ENCODE measurements around the gene PCGF3. TPM values are rescaled to one million over a fixed set of nuclear protein-coding genes. Genes with fewer than 3 reads are reported as not detected.
"Not testable (repeated sequence)": the region's sequence is repeated elsewhere in the genome, so short reads cannot be mapped to it uniquely, and the experiment has no call there.

Gene PCGF3
- total and polyA plus RNA-seq, 2 donors = 30.6 to 93.4 TPM

GRCh38 chr4:768076-768475, 62.4 kb downstream of the PCGF3 start:
- no peak for DNase-seq (ENCODE audit: low read depth in 6 of 9, low spot score in 9 of 9)
- H3K27me3 ChIP-seq (ENCODE audit: control insufficient read depth in 2 of 2, insufficient read depth in 1 of 2, low read length in 1 of 2) = no peaks in the 10 kb centered on the region
- peaks cover 58 to 74% of the 10 kb centered on the region in 2 donors for H3K36me3 ChIP-seq (ENCODE audit: control insufficient read depth in 2 of 2, insufficient read depth in 2 of 2, low read length in 1 of 2)
- peaks cover 0 to 6% of the 10 kb centered on the region in 2 donors for H3K9me3 ChIP-seq (ENCODE audit: control insufficient read depth in 2 of 2, insufficient read depth in 1 of 2, low read length in 1 of 2)
- H3K4me1 ChIP-seq (ENCODE audit: control insufficient read depth in 2 of 2, insufficient read depth in 2 of 2, low read length in 2 of 2) = no peaks in the 10 kb centered on the region
- 98% methylated on average over 15 of the region's 15 CpGs for WGBS
- no peak overlapping the region for H3K27ac ChIP-seq (ENCODE audit: low read depth in 1 of 2, low read length in 1 of 2)
- H3K4me3 ChIP-seq (ENCODE audit: low read length in 2 of 2) = no peak overlapping the region

GRCh38 chr4:768995-769394, 63.4 kb downstream of the PCGF3 start:
- Histone ChIP-seq H3K9me3 (ENCODE audit: control insufficient read depth in 2 of 2, insufficient read depth in 1 of 2, low read length in 1 of 2) (peaks cover 0 to 6% of the 10 kb centered on the region in 2 donors), H3K4me3 (ENCODE audit: low read length in 2 of 2) (no peak overlapping the region), H3K27me3 (ENCODE audit: control insufficient read depth in 2 of 2, insufficient read depth in 1 of 2, low read length in 1 of 2) (no peaks in the 10 kb centered on the region), H3K4me1 (ENCODE audit: control insufficient read depth in 2 of 2, insufficient read depth in 2 of 2, low read length in 2 of 2) (no peaks in the 10 kb centered on the region), H3K36me3 (ENCODE audit: control insufficient read depth in 2 of 2, insufficient read depth in 2 of 2, low read length in 1 of 2) (peaks cover 50 to 69% of the 10 kb centered on the region in 2 donors), H3K27ac (ENCODE audit: low read depth in 1 of 2, low read length in 1 of 2) (no peak overlapping the region)
- WGBS = 97% methylated on average over 12 of the region's 12 CpGs
- DNase-seq (ENCODE audit: low read depth in 6 of 9, low spot score in 9 of 9) = no peak

- peaks cover 48 to 66% of the 10 kb centered on the region in 2 donors for H3K36me3 ChIP-seq (ENCODE audit: control insufficient read depth in 2 of 2, insufficient read depth in 2 of 2, low read length in 1 of 2)
- no peaks in the 10 kb centered on the region for H3K4me1 ChIP-seq (ENCODE audit: control insufficient read depth in 2 of 2, insufficient read depth in 2 of 2, low read length in 2 of 2)
- no peak for DNase-seq (ENCODE audit: low read depth in 6 of 9, low spot score in 9 of 9)
These were observed 63.9 kb downstream of the PCGF3 start for GRCh38 chr4:769511-769910.

GRCh38 chr4:770022-770421, 64.4 kb downstream of the PCGF3 start:
- Histone ChIP-seq H3K4me1 (ENCODE audit: control insufficient read depth in 2 of 2, insufficient read depth in 2 of 2, low read length in 2 of 2) (no peaks in the 10 kb centered on the region), H3K9me3 (ENCODE audit: control insufficient read depth in 2 of 2, insufficient read depth in 1 of 2, low read length in 1 of 2) (no peaks in the 10 kb centered on the region), H3K27ac (ENCODE audit: low read depth in 1 of 2, low read length in 1 of 2) (no peak overlapping the region), H3K4me3 (ENCODE audit: low read length in 2 of 2) (no peak overlapping the region), H3K36me3 (ENCODE audit: control insufficient read depth in 2 of 2, insufficient read depth in 2 of 2, low read length in 1 of 2) (peaks cover 46 to 64% of the 10 kb centered on the region in 2 donors), H3K27me3 (ENCODE audit: control insufficient read depth in 2 of 2, insufficient read depth in 1 of 2, low read length in 1 of 2) (no peaks in the 10 kb centered on the region)
- DNase-seq (ENCODE audit: low read depth in 6 of 9, low spot score in 9 of 9) = no peak
- 99% methylated on average over 5 of the region's 5 CpGs for WGBS

More at GRCh38 chr4:769511-769910, 63.9 kb downstream of the PCGF3 start:
- Histone ChIP-seq H3K4me3 (ENCODE audit: low read length in 2 of 2) (no peak overlapping the region), H3K27me3 (ENCODE audit: control insufficient read depth in 2 of 2, insufficient read depth in 1 of 2, low read length in 1 of 2) (no peaks in the 10 kb centered on the region), H3K9me3 (ENCODE audit: control insufficient read depth in 2 of 2, insufficient read depth in 1 of 2, low read length in 1 of 2) (peaks cover 0 to 3% of the 10 kb centered on the region in 2 donors), H3K27ac (ENCODE audit: low read depth in 1 of 2, low read length in 1 of 2) (no peak overlapping the region)
- 98% methylated on average over 19 of the region's 19 CpGs for WGBS

GRCh38 chr4:771464-771863, 65.8 kb downstream of the PCGF3 start:
- DNase-seq (ENCODE audit: low read depth in 6 of 9, low spot score in 9 of 9) = no peak
- Histone ChIP-seq H3K27ac (ENCODE audit: low read depth in 1 of 2, low read length in 1 of 2) (no peak overlapping the region), H3K27me3 (ENCODE audit: control insufficient read depth in 2 of 2, insufficient read depth in 1 of 2, low read length in 1 of 2) (no peaks in the 10 kb centered on the region), H3K9me3 (ENCODE audit: control insufficient read depth in 2 of 2, insufficient read depth in 1 of 2, low read length in 1 of 2) (no peaks in the 10 kb centered on the region), H3K36me3 (ENCODE audit: control insufficient read depth in 2 of 2, insufficient read depth in 2 of 2, low read length in 1 of 2) (peaks cover 39 to 68% of the 10 kb centered on the region in 2 donors), H3K4me1 (ENCODE audit: control insufficient read depth in 2 of 2, insufficient read depth in 2 of 2, low read length in 2 of 2) (peaks cover 0 to 3% of the 10 kb centered on the region in 2 donors), H3K4me3 (ENCODE audit: low read length in 2 of 2) (no peak overlapping the region)
- WGBS = 94% methylated on average over 6 of the region's 6 CpGs

DNA sequence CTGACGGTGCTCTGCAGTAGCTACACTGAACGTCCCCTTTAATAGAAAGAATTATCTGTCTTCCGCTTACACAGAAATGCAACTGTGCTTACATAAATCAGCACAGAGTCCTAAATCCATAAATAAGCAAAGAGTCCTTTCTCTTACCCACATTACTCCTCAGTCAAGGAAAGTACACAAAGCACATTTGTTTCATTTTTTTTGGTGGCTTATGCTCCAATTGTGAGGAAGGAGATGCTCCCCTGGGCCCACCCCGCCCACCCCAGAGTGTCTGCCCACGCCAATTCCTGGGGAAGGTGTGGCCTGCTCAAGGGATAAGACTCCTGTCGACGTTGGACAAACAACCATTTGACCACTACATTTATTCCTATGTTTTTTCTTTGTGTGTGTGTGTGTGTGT, 66.5 kb downstream of the PCGF3 start:
- WGBS = 91% methylated on average over 7 of the region's 7 CpGs
- DNase-seq (ENCODE audit: low read depth in 6 of 9, low spot score in 9 of 9) = no peak
- Histone ChIP-seq H3K4me3 (ENCODE audit: low read length in 2 of 2) (no peak overlapping the region), H3K27me3 (ENCODE audit: control insufficient read depth in 2 of 2, insufficient read depth in 1 of 2, low read length in 1 of 2) (no peaks in the 10 kb centered on the region), H3K4me1 (ENCODE audit: control insufficient read depth in 2 of 2, insufficient read depth in 2 of 2, low read length in 2 of 2) (peaks cover 0 to 3% of the 10 kb centered on the region in 2 donors), H3K36me3 (ENCODE audit: control insufficient read depth in 2 of 2, insufficient read depth in 2 of 2, low read length in 1 of 2) (peaks cover 35 to 64% of the 10 kb centered on the region in 2 donors), H3K27ac (ENCODE audit: low read depth in 1 of 2, low read length in 1 of 2) (no peak overlapping the region), H3K9me3 (ENCODE audit: control insufficient read depth in 2 of 2, insufficient read depth in 1 of 2, low read length in 1 of 2) (no peaks in the 10 kb centered on the region)

DNA sequence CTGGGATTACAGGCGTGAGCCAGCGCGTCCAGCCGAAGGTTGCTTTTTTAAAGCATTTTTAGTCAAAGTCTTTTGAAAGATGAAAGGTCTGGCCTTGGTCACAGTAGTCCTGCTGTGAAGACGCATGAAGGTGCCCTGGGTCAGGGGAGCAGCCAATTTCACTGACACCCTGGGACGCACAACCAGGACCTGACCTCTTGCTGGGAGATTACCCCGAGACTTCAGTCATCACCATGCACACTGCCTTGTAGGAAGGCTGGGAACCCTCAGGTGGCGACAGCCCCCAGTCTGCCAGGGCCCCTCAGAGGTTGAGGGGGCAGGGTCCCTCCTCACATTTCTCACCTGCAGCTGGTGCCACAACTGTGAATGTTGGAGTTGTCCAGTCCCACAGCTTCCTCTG, 67.1 kb downstream of the PCGF3 start:
- Histone ChIP-seq H3K4me3 (ENCODE audit: low read length in 2 of 2) (no peak overlapping the region), H3K9me3 (ENCODE audit: control insufficient read depth in 2 of 2, insufficient read depth in 1 of 2, low read length in 1 of 2) (no peaks in the 10 kb centered on the region), H3K4me1 (ENCODE audit: control insufficient read depth in 2 of 2, insufficient read depth in 2 of 2, low read length in 2 of 2) (peaks cover 0 to 3% of the 10 kb centered on the region in 2 donors), H3K27me3 (ENCODE audit: control insufficient read depth in 2 of 2, insufficient read depth in 1 of 2, low read length in 1 of 2) (no peaks in the 10 kb centered on the region), H3K36me3 (ENCODE audit: control insufficient read depth in 2 of 2, insufficient read depth in 2 of 2, low read length in 1 of 2) (peaks cover 39 to 62% of the 10 kb centered on the region in 2 donors), H3K27ac (ENCODE audit: low read depth in 1 of 2, low read length in 1 of 2) (no peak overlapping the region)
- DNase-seq (ENCODE audit: low read depth in 6 of 9, low spot score in 9 of 9) = no peak
- 94% methylated on average over 8 of the region's 8 CpGs for WGBS

GRCh38 chr4:773214-773613, 67.6 kb downstream of the PCGF3 start:
- Histone ChIP-seq H3K4me1 (ENCODE audit: control insufficient read depth in 2 of 2, insufficient read depth in 2 of 2, low read length in 2 of 2) (peaks cover 0 to 5% of the 10 kb centered on the region in 2 donors), H3K4me3 (ENCODE audit: low read length in 2 of 2) (no peak overlapping the region), H3K9me3 (ENCODE audit: control insufficient read depth in 2 of 2, insufficient read depth in 1 of 2, low read length in 1 of 2) (no peaks in the 10 kb centered on the region), H3K36me3 (ENCODE audit: control insufficient read depth in 2 of 2, insufficient read depth in 2 of 2, low read length in 1 of 2) (peaks cover 36 to 59% of the 10 kb centered on the region in 2 donors), H3K27ac (ENCODE audit: low read depth in 1 of 2, low read length in 1 of 2) (no peak overlapping the region), H3K27me3 (ENCODE audit: control insufficient read depth in 2 of 2, insufficient read depth in 1 of 2, low read length in 1 of 2) (no peaks in the 10 kb centered on the region)
- no peak for DNase-seq (ENCODE audit: low read depth in 6 of 9, low spot score in 9 of 9)
- 97% methylated on average over 9 of the region's 9 CpGs for WGBS

- not testable (repeated sequence) for H3K4me1 ChIP-seq (ENCODE audit: control insufficient read depth in 2 of 2, insufficient read depth in 2 of 2, low read length in 2 of 2); H3K27ac ChIP-seq (ENCODE audit: low read depth in 1 of 2, low read length in 1 of 2); DNase-seq (ENCODE audit: low read depth in 6 of 9, low spot score in 9 of 9); H3K9me3 ChIP-seq (ENCODE audit: control insufficient read depth in 2 of 2, insufficient read depth in 1 of 2, low read length in 1 of 2); H3K4me3 ChIP-seq (ENCODE audit: low read length in 2 of 2); H3K27me3 ChIP-seq (ENCODE audit: control insufficient read depth in 2 of 2, insufficient read depth in 1 of 2, low read length in 1 of 2)
- H3K36me3 ChIP-seq (ENCODE audit: control insufficient read depth in 2 of 2, insufficient read depth in 2 of 2, low read length in 1 of 2) = peaks cover 35 to 57% of the 10 kb centered on the region in 2 donors
- WGBS = 97% methylated on average over 30 of the region's 30 CpGs
These were observed 68.9 kb downstream of the PCGF3 start for GRCh38 chr4:774419-775092.

All from thymus (tissue), 11 donors.